Measurements from ENCODE around the gene GREB1L.

DNA sequence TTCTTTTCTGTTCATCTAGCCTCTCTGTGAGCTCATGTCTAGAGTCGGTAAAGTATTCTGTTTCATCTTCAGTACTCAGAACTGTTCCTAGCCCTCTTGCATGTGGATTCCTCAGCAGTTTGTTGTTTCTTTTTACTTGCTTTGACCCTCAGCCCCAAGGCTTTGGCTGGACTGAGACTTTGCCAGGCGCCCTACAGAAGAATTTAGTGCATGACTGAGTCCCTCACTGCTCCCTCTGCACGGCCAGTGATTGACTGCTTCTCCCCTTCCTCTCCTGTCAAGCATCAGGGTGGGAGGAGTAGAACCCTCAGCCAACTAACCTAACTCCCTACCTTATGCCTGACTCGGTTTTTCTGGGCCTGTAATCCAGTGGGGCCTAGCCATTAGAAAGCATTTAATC, 248.7 kb downstream of the GREB1L start:
- TF ChIP-seq POLR2A (IDR thresholded peaks at IDR 0.05; ENCODE audit: low read depth, low read length) (no peak), TAF1 (IDR thresholded peaks at IDR 0.05; ENCODE audit: low read depth, low read length) (no peak)
